Keratinocyte (primary cell): ENCODE results near the gene WFS1. TPM values are rescaled to one million over a fixed set of nuclear protein-coding genes. Genes with fewer than 3 reads are reported as not detected.

Source experiments
- DNase-seq: peaks from one replicate; pipeline ENCODE4 v3.0.0-alpha.2; 2011; ENCODE audit warnings: low read depth, missing footprints, low spot score
- FAIRE-seq: peaks from 2 replicates; lab custom pipeline; 2011; peaks lifted over from hg19 to GRCh38; lab: Jason Lieb, UNC
- H2AFZ ChIP-seq: 2 replicates; pipeline ENCODE4 v1.6.0; 2012; ENCODE audit warnings: low read length, control low read depth, inconsistent platforms; ENCODE audit not compliant: control insufficient read depth
- H3K27ac ChIP-seq: 2 replicates; pipeline ENCODE4 v1.5.1; 2011; ENCODE audit warnings: low read length; ENCODE audit not compliant: control insufficient read depth, insufficient read depth
- H3K27me3 ChIP-seq: 3 replicates; pipeline ENCODE4 v1.6.0; 2011; ENCODE audit warnings: low read length; ENCODE audit not compliant: control insufficient read depth, insufficient read depth; ENCODE audit errors: extremely low read depth
- H3K36me3 ChIP-seq, 2 experiments: 2 replicates in 1 of 2; 3 replicates in 1 of 2; pipeline ENCODE4 v1.5.1; 2011; ENCODE audit warnings: low read length in 2 of 2, mild to moderate bottlenecking in 1 of 2; ENCODE audit not compliant: control insufficient read depth in 2 of 2, insufficient read depth in 2 of 2; ENCODE audit errors: extremely low read depth in 1 of 2
- H3K4me1 ChIP-seq: 3 replicates; pipeline ENCODE4 v1.5.1; 2011; ENCODE audit warnings: low read length; ENCODE audit not compliant: control insufficient read depth, insufficient read depth; ENCODE audit errors: extremely low read depth
- H3K4me2 ChIP-seq: 3 replicates; pipeline ENCODE4 v1.6.0; 2011; ENCODE audit warnings: low read depth, low read length; ENCODE audit not compliant: control insufficient read depth, insufficient read depth; ENCODE audit errors: extremely low read depth
- H3K4me3 ChIP-seq, 3 experiments: fragments of 200-600 bp in 1 of 3; sonication (generic) in 1 of 3; 2 replicates in 2 of 3; 3 replicates in 1 of 3; pipeline ENCODE4 v1.5.1; 2011 to 2016; ENCODE audit warnings: low read length in 3 of 3, mild to moderate bottlenecking in 3 of 3, control low read depth in 2 of 3, inconsistent platforms in 1 of 3, low read depth in 1 of 3, mixed read lengths in 1 of 3, mixed run types in 1 of 3, moderate library complexity in 1 of 3; ENCODE audit not compliant: control insufficient read depth in 2 of 3, insufficient read depth in 2 of 3; ENCODE audit errors: extremely low read depth in 1 of 3
- H3K79me2 ChIP-seq: 2 replicates; pipeline ENCODE4 v1.6.0; 2012; ENCODE audit warnings: low read length; ENCODE audit not compliant: control insufficient read depth, insufficient read depth
- H3K9ac ChIP-seq: 3 replicates; pipeline ENCODE4 v1.6.0; 2011; ENCODE audit warnings: low read length; ENCODE audit not compliant: control insufficient read depth, insufficient read depth; ENCODE audit errors: extremely low read depth
- H3K9me1 ChIP-seq: 3 replicates; pipeline ENCODE4 v1.6.0; 2011; ENCODE audit warnings: low read length; ENCODE audit not compliant: control insufficient read depth, insufficient read depth; ENCODE audit errors: extremely low read depth
- H3K9me3 ChIP-seq: 2 replicates; pipeline ENCODE4 v1.5.1; 2012; ENCODE audit warnings: low read depth, low read length; ENCODE audit not compliant: control insufficient read depth
- H4K20me1 ChIP-seq: 3 replicates; pipeline ENCODE4 v1.6.0; 2011; ENCODE audit warnings: low read length; ENCODE audit not compliant: control insufficient read depth, insufficient read depth; ENCODE audit errors: extremely low read depth
- EZH2 ChIP-seq: IDR thresholded peaks from one replicate; pipeline ENCODE4 v1.6.1; 2012; ENCODE audit warnings: inconsistent platforms, mild to moderate bottlenecking, low read length, moderate library complexity
- dilution Hi-C: fragments of 300-500 bp; cut with MboI; formaldehyde crosslinking; loops from one replicate; pipeline ENCODE4 v1.7.0; 2020; ENCODE audit warnings: low sequenced_read_pairs; ENCODE audit not compliant: extremely low pct_ligation_motif_present
- polyA plus RNA-seq, 5 experiments: library from polyadenylated mRNA; depleted of rRNA in 3 of 5; stranded (reverse) in 3 of 5; stranded (forward) in 1 of 5; unstranded in 1 of 5; fragments of >200 nt; gene quantifications; 1 replicate in 1 of 5; 2 replicates in 3 of 5; 3 replicates in 1 of 5; pipeline versions ENCODE4 v1.2.1 to v1.2.3, GENCODE V29; 2011 to 2012; ENCODE audit warnings: missing spikeins in 2 of 5, low read depth in 1 of 5, low replicate concordance in 1 of 5
- TF ChIP-seq, protein P1 (sequence below), 3 experiments: IDR thresholded peaks in 1 of 3; conservative IDR thresholded peaks in 1 of 3; optimal IDR thresholded peaks in 1 of 3; 2 replicates in 2 of 3; 3 replicates in 1 of 3; pipeline versions ENCODE3 to v1.5.1; 2011; ENCODE audit warnings: low read length in 3 of 3, mild to moderate bottlenecking in 3 of 3, moderate library complexity in 2 of 3, control low read depth in 1 of 3, inconsistent platforms in 1 of 3; ENCODE audit not compliant: insufficient read depth in 2 of 3; ENCODE audit errors: extremely low read depth in 1 of 3

Gene WFS1
- polyA plus RNA-seq, 1 donor (not counting 4 experiments of a cell fraction or from before 2014, with no cell fraction given): 7.0 TPM

DNA sequence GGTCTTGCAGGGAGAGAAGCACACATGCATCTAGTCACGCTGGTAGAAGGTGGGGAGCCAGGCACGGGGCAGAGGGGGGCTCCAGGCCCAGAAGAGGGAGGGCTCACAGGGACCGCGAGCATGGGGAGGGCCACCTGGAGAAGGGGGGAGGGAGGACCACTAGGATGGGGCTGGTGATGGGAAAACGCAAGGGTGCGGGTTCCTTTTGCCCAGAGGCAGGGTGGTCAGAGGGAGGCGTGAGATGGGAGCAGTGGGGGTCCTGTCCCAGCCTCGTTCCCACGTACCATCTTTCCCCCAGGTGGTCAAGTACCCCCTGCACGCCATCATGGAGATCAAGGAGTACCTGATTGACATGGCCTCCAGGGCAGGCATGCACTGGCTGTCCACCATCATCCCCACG is 30.7 kb downstream of the WFS1 start:
- H3K4me2 ChIP-seq: no peak overlapping the region
- no peaks in the 10 kb centered on the region for H3K9me1 ChIP-seq
- FAIRE-seq (no peak), DNase-seq (no peak)
- TF ChIP-seq, protein P1, sequence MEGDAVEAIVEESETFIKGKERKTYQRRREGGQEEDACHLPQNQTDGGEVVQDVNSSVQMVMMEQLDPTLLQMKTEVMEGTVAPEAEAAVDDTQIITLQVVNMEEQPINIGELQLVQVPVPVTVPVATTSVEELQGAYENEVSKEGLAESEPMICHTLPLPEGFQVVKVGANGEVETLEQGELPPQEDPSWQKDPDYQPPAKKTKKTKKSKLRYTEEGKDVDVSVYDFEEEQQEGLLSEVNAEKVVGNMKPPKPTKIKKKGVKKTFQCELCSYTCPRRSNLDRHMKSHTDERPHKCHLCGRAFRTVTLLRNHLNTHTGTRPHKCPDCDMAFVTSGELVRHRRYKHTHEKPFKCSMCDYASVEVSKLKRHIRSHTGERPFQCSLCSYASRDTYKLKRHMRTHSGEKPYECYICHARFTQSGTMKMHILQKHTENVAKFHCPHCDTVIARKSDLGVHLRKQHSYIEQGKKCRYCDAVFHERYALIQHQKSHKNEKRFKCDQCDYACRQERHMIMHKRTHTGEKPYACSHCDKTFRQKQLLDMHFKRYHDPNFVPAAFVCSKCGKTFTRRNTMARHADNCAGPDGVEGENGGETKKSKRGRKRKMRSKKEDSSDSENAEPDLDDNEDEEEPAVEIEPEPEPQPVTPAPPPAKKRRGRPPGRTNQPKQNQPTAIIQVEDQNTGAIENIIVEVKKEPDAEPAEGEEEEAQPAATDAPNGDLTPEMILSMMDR (optimal IDR thresholded peaks at IDR 0.05 in 1 of 3, IDR thresholded peaks at IDR 0.05 in 1 of 3, conservative IDR thresholded peaks at IDR 0.05 in 1 of 3; ENCODE audit: extremely low read depth in 1 of 3, insufficient read depth in 2 of 3, low read length in 3 of 3): no peak
- no peak for TF ChIP-seq EZH2
- dilution Hi-C loops: no loop called here
- H3K9ac ChIP-seq: no peak overlapping the region
- H3K27me3 ChIP-seq: no peaks in the 10 kb centered on the region
- no peak overlapping the region for H3K4me3 ChIP-seq
- no peaks in the 10 kb centered on the region for H3K4me1 ChIP-seq
- no peaks in the 10 kb centered on the region for H4K20me1 ChIP-seq
- H3K27ac ChIP-seq: no peak overlapping the region
- peaks cover 0 to 6% of the 10 kb centered on the region in 2 experiments for H3K36me3 ChIP-seq
- H3K9me3 ChIP-seq: no peaks in the 10 kb centered on the region
- no peaks in the 10 kb centered on the region for H3K79me2 ChIP-seq
- H2AFZ ChIP-seq: no peak overlapping the region

DNA sequence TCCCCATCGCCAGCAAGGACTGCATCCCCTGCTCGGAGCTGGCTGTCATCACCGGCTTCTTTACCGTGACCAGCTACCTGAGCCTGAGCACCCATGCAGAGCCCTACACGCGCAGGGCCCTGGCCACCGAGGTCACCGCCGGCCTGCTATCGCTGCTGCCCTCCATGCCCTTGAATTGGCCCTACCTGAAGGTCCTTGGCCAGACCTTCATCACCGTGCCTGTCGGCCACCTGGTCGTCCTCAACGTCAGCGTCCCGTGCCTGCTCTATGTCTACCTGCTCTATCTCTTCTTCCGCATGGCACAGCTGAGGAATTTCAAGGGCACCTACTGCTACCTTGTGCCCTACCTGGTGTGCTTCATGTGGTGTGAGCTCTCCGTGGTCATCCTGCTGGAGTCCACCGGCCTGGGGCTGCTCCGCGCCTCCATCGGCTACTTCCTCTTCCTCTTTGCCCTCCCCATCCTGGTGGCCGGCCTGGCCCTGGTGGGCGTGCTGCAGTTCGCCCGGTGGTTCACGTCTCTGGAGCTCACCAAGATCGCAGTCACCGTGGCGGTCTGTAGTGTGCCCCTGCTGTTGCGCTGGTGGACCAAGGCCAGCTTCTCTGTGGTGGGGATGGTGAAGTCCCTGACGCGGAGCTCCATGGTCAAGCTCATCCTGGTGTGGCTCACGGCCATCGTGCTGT is 31.5 kb downstream of the WFS1 start:
- no peaks in the 10 kb centered on the region for H4K20me1 ChIP-seq
- H3K27ac ChIP-seq: no peak overlapping the region
- TF ChIP-seq, protein P1 (optimal IDR thresholded peaks at IDR 0.05 in 1 of 3, IDR thresholded peaks at IDR 0.05 in 1 of 3, conservative IDR thresholded peaks at IDR 0.05 in 1 of 3; ENCODE audit: extremely low read depth in 1 of 3, insufficient read depth in 2 of 3, low read length in 3 of 3): no peak
- TF ChIP-seq EZH2: no peak
- H3K4me3 ChIP-seq: no peak overlapping the region
- no peaks in the 10 kb centered on the region for H3K79me2 ChIP-seq
- H3K4me1 ChIP-seq: no peaks in the 10 kb centered on the region
- FAIRE-seq: no peak
- no peak overlapping the region for H3K4me2 ChIP-seq
- H3K9ac ChIP-seq: no peak overlapping the region
- peaks cover 0 to 2% of the 10 kb centered on the region in 2 experiments for H3K36me3 ChIP-seq
- no peaks in the 10 kb centered on the region for H3K9me3 ChIP-seq
- no peak for DNase-seq
- H3K27me3 ChIP-seq: no peaks in the 10 kb centered on the region
- H3K9me1 ChIP-seq: no peaks in the 10 kb centered on the region
- dilution Hi-C loops: no loop called here
- no peak overlapping the region for H2AFZ ChIP-seq
